GM19372 (cell line): ENCODE data around the gene MCC.

Source experiments
- ATAC-seq: cut with Tn5 transposase; IDR thresholded peaks from one replicate; pipeline ENCODE4 v1.9.1; 2021; ENCODE audit warnings: mild to moderate bottlenecking, low read depth, moderate library complexity; ENCODE audit not compliant: unreplicated experiment

Gene MCC

DNA sequence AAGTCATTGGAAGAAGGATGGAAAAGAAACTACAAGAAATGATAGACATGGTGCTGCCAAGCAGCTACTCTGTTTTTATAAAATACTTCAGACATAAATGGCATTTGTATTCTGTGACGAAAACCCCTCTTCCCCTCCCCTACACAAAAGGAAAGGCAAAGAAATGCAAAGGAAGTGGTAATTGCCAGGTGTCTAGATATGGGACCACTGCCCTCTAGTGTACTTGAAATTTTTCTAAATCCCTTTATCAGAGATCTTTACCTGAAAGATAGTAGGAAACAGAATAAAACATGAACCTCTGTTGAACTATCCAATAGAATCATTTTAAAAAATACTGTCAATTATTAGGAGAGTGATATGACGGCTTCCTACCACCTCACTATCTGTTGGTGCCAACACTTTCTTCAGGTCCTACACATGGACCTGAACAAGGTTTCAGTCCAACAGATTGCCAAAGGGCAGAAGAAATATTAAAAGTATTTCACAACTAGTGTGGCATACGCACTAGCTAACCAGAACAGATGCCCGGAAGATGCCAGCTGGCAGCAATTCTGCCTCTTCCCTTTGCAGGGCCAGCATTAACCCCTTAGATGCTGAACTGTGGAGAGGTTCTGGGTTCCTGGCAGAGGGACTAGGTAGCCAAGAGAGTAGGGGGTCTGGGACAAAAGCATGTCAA, 157.6 kb downstream of the MCC start:
- ATAC-seq = peak; percentile 63

- no peak for ATAC-seq
Observed at GRCh38 chr5:113329981-113330380, 158.3 kb downstream of the MCC start.

GRCh38 chr5:113325054-113325453, 163.2 kb downstream of the MCC start:
- no peak for ATAC-seq

GRCh38 chr5:113321276-113321675, 167.0 kb downstream of the MCC start:
- no peak for ATAC-seq

GRCh38 chr5:113320273-113320780, 167.9 kb downstream of the MCC start:
- no peak for ATAC-seq

DNA sequence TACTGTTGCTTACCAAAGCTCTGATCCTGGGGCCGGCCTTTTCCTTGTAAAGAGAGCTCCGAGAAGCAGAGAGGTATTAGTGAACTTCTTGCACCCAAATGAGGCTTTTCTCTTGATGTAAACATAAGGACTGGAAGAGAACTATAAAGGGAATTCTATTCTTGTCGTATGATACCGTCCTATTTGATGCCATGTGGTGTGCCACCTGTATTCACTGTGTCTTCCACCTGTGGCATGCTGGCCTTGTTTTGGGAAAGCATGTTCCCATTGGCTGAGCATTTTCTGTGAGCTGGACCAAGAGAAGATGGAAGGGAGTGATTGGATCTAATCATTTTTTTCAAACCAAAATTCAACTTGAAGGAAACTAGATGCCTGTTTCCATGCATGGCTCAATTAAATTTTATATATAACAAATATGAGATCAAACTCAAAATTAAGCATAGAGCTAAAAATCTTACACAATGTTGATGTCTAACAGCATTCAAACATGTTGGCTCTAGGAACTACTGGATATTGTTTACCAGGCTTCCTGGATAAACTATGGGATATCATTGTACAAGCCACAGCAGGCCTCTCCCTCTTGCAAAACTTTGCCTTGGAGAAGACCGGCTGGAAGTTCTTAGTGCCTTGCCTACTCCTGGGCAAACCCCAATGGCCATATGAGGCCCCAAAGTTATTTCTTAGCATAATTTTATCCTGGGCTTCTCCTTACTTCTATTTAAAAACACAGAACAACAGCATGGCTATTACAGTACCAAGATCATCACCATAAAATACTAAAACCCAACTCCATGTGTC, 168.8 kb downstream of the MCC start:
- no peak for ATAC-seq

- no peak for ATAC-seq
Observed at GRCh38 chr5:113317636-113318035, 170.6 kb downstream of the MCC start.

- ATAC-seq = no peak
Observed at GRCh38 chr5:113311301-113311700, 177.0 kb downstream of the MCC start.

- ATAC-seq = no peak
Observed at GRCh38 chr5:113302120-113302519, 186.1 kb downstream of the MCC start.

GRCh38 chr5:113299591-113299990, 188.7 kb downstream of the MCC start:
- no peak for ATAC-seq

DNA sequence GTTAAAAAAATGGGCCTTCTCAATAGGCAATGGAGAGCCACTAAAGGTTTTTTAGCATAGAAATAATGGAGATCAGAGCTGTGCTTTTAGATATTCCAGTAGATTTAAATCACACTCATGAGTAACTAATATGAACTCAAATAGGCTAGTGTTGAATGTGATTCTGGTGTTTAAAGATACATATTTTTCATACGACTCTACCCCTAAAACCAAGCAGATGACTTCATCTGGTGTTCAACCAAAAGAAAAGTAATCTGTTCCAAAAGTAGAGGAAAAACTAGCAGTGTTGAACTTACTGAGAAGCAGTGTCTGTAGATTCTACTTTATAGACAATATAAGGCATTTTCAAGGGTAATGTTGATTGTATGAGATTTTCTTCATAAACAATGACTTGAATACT, 191.6 kb downstream of the MCC start:
- no peak for ATAC-seq

- no peak for ATAC-seq
Observed at GRCh38 chr5:113295111-113295539, 193.1 kb downstream of the MCC start.

DNA sequence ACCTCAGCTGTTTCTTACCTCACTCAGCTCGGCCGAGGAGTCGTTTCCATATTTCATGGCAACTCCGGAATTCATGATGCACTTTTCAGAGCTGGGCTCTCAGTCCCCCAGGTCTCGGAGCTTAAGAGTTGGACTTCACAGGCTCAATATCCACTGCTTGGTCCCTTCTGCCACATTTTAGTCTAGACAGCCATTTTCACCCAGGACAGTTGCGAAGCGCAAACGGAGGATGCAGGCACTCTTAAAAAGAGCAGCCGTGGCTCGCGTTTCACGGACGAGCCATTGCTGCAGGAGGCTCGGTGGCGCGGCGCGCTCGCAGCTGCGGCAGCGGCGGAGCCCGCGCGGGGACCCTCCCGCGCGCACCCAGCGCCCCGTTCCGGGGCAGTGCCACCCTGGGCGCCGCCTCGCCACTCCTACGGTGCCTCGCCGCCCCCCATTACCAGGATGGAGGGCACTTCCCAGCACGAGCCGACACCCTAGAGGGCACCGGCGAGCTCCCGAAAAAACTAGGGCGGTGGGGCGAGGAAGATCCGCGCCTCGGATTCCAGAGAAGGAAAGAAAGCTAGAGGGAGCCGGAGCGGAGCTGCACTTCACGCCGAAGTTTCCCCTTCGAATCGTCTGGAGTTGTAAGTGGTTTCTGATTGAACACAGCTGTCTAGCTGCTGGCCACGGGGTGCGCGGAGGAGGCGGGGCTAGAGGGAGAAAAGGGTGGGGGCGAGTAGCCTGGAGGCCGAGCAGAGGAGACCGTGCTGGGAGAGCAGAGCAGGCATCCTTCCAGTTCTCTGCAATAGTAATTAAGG, 193.7 kb downstream of the MCC start:
- peak; percentile 94 for ATAC-seq

GRCh38 chr5:113293975-113294310, 194.3 kb downstream of the MCC start:
- ATAC-seq = peak; percentile 8

- ATAC-seq = no peak
Observed at GRCh38 chr5:113293068-113293974, 194.9 kb downstream of the MCC start.

DNA sequence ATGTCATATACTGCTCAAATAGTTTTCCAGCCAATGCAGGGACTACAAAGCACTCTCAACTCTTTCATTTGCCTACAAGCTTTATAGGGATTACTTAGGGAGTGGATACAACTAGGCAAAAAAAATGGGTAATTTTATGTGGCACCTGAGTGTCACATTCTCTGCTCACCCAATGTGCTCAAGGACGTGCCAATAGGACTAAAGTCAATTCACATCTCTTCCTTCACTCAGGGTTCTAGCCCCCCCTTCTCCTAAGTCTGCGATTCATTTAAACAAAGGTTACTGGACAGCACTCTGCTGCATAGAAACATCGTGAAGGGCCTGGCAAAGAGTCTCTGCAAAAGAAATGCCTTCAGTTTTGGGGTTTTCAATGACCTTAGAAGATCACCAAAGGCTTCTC, 195.8 kb downstream of the MCC start:
- ATAC-seq = no peak

DNA sequence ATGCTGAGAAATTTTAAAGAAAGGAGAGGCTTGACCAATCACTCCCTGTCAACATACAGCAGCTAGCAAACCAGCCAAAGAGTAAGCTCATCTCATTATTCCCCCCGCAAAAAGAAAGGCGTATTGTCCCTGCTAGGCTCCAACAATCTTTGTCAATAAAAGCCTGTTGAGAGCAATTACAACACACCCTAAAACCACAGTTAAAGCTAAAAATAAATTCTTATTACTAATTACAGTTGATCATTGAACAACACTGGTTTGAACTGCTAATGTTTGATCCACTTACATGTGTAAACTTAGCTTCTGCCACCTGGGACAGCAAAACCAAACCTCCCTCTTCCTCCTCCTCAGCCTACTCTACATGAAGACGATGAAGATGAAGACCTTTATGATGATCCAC, 204.7 kb downstream of the MCC start:
- no peak for ATAC-seq

DNA sequence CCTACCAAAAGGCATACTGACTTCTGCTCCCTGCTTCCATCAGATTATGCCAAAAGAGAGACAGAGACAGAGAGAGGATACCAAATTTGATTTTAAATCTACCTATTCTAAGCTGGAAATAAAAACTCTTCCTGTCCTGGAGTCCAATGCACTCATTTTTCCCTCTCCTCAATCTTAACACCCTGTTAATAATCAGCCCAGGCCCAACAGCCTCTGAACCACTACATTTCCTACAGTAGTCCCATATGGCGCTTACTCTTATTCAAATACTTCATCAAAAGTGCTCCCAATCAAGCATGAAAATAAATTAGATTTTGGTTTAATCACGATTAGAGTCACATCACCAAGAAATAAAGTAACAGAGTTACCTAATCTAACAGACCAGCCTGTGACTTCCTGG, 205.8 kb downstream of the MCC start:
- no peak for ATAC-seq

DNA sequence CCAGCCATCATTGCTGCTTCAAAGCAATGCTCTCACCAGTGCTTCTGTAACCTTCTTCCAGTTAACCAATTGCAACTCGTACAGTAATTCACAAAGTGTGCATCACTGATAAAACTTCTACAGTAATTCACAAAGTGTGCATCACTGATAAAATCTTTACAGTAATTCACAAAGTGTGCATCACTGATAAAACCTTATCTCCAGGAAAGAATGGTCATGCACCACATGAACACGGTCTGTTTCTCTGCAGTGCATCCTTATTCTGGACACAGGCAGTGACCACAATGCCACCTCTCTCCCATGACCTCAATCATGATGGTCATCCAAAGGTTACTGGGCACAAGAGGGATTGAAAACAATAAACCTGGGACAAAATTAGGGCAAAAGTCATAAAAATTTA, 207.1 kb downstream of the MCC start:
- no peak for ATAC-seq

DNA sequence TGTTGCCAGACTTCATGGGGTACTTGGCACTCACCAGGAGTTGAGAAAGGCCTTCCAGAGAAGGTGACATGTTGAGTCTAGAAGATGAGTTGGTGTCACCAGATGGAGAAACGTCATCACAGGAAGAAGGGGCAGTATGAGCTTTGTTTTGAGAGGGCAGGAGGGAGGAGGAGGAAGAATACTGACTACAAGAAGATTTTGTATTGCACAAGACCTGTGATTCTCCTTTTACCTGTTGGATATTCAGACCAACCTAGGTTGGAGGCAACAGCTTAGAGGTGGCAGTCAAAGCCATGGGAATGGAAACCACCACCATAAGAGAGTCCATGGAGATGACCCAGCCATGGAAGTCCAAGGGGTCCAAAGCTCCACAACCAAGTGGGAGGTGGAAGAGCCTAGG, 207.7 kb downstream of the MCC start:
- no peak for ATAC-seq
